ENCODE measurements around the gene FBRSL1. TPM values are rescaled to one million over a fixed set of nuclear protein-coding genes. Genes with fewer than 3 reads are reported as not detected.
"Not testable (repeated sequence)": the region's sequence is repeated elsewhere in the genome, so short reads cannot be mapped to it uniquely, and the experiment has no call there.

Gene FBRSL1
- total RNA-seq = 10 to 100 TPM; 23.0 to 88.2 (median 45.4) TPM
- polyA plus RNA-seq = 10 to 100 TPM; 35.4 to 40.0 TPM
- long read RNA-seq, donor 1, partial matches to known transcripts = 36 of 43 reads
- long read RNA-seq, donor 1, other reads (novel, unspliced or antisense) = 7 of 43 reads
- long read RNA-seq, donor 2, partial matches to known transcripts = 50 of 53 reads
- long read RNA-seq, donor 2, other reads (novel, unspliced or antisense) = 3 of 53 reads
- long read RNA-seq, donor 3, partial matches to known transcripts = 74 of 93 reads
- long read RNA-seq, donor 3, other reads (novel, unspliced or antisense) = 19 of 93 reads

GRCh38 chr12:132489602-132490266 lies at the start of gene FBRSL1:
Gene FBRSL1, plus strand, starts transcription at chr12:132490151.
- Histone ChIP-seq H3K4me1 (peaks cover 4 to 57% (median 49%) of the 10 kb centered on the region in 12 donors), H3K4me3 (peak within 1 kb of the TSS; percentile 63 to 97 (median 81)), H3K9me3 (no peaks in the 10 kb centered on the region), H3K27ac (peak within 1 kb of the TSS; percentile 66 to 95 (median 90)), H3K36me3 (peaks cover 0 to 3% (median 0%) of the 10 kb centered on the region in 9 donors), H3K27me3 (no peaks in the 10 kb centered on the region)
- WGBS, 4 donors = 1% methylated on average over 89 to 92 of the region's 96 CpGs; no CpG with 5 or more reads in 2 of the 4 donors
- ATAC-seq = peak; percentile 62 to 87 (median 84)
- peak; percentile 91 to 96 (median 92) for DNase-seq
- intact Hi-C loops (cut with DNase I) = loop anchor here in 2 of 10 donors (2.0 to 10.0 kb wide), 3 partner anchors 17 to 111 kb away; no protein-coding TSS in a partner anchor
- TF ChIP-seq CTCF (IDR thresholded peaks at IDR 0.05) (peak in 2 of 12 donors; percentile 12 to 14), POLR2A (IDR thresholded peaks at IDR 0.05) (no peak)

- H3K9me3 ChIP-seq; H3K4me3 ChIP-seq; intact Hi-C loops (cut with DNase I); H3K27ac ChIP-seq; H3K36me3 ChIP-seq; DNase-seq; ATAC-seq: not testable (repeated sequence)
- Histone ChIP-seq H3K4me1 (peaks cover 0 to 12% (median 0%) of the 10 kb centered on the region in 12 donors), H3K27me3 (peaks cover 0 to 32% (median 3%) of the 10 kb centered on the region in 9 donors)
- 78 to 85% (median 83%) methylated on average over 13 of the region's 13 CpGs for WGBS, 4 donors
Observed at GRCh38 chr12:132440420-132440819, 49.5 kb upstream of the FBRSL1 start.

- no peak overlapping the region for H3K4me3 ChIP-seq
- intact Hi-C loops (cut with DNase I) = no loop called here
- DNase-seq = no peak
- no peaks in the 10 kb centered on the region for H3K36me3 ChIP-seq
- H3K27me3 ChIP-seq = peaks cover 0 to 32% (median 6%) of the 10 kb centered on the region in 9 donors
- H3K27ac ChIP-seq = no peak overlapping the region
- peaks cover 0 to 12% (median 0%) of the 10 kb centered on the region in 12 donors for H3K4me1 ChIP-seq
- no peak for ATAC-seq
- TF ChIP-seq POLR2A (IDR thresholded peaks at IDR 0.05) (no peak), CTCF (IDR thresholded peaks at IDR 0.05) (no peak)
- 87 to 93% (median 89%) methylated on average over 44 to 48 of the region's 48 CpGs for WGBS, 4 donors
- no peaks in the 10 kb centered on the region for H3K9me3 ChIP-seq
Observed at GRCh38 chr12:132441871-132442863, 47.8 kb upstream of the FBRSL1 start.

GRCh38 chr12:132443091-132443490 lies 46.9 kb upstream of the FBRSL1 start:
- Histone ChIP-seq H3K4me3 (no peak overlapping the region), H3K27me3 (peaks cover 0 to 35% (median 7%) of the 10 kb centered on the region in 9 donors), H3K9me3 (no peaks in the 10 kb centered on the region), H3K27ac (no peak overlapping the region), H3K36me3 (no peaks in the 10 kb centered on the region), H3K4me1 (peaks cover 0 to 12% (median 0%) of the 10 kb centered on the region in 12 donors)
- intact Hi-C loops (cut with DNase I) = no loop called here
- DNase-seq = no peak
- WGBS, 4 donors = 91 to 94% (median 93%) methylated on average over 25 of the region's 25 CpGs
- ATAC-seq = no peak
- TF ChIP-seq POLR2A (IDR thresholded peaks at IDR 0.05) (no peak), CTCF (IDR thresholded peaks at IDR 0.05) (no peak)

Measured in heart left ventricle (tissue), 16 donors.